8988T (cell line): ENCODE data around the gene PIAS1.
"Not testable (repeated sequence)": the region's sequence is repeated elsewhere in the genome, so short reads cannot be mapped to it uniquely, and the experiment has no call there.

Experiments
- DNase-seq: peaks from one replicate; pipeline ENCODE4 v3.0.0; 2011

Gene PIAS1

GRCh38 chr15:68187559-68187958, 133.4 kb downstream of the PIAS1 start:
- no peak for DNase-seq

- no peak for DNase-seq
These were observed 134.5 kb downstream of the PIAS1 start for GRCh38 chr15:68188647-68189046.

- no peak for DNase-seq
These were observed 135.9 kb downstream of the PIAS1 start for GRCh38 chr15:68190048-68190447.

- DNase-seq = no peak
These were observed 137.4 kb downstream of the PIAS1 start for GRCh38 chr15:68191555-68191954.

DNA sequence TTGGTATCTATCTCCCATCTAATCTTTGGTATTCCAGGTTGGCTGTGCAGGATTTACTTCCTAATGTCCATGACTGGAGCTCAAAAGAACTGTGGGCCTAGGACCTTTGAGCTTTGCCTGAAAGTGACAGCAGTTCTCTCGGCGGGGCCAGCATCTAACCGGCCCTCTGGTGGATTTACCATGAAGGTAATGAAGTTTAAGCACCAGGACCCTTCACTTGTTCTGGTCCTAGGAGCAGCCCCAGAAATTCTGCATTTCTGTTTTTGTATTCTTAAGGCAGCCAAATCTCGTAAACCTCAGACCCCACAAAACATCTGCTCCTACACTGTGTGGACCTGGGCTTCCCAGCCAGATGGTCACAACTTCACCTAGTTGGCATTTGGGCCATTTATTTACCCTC, 138.0 kb downstream of the PIAS1 start:
- no peak for DNase-seq

DNA sequence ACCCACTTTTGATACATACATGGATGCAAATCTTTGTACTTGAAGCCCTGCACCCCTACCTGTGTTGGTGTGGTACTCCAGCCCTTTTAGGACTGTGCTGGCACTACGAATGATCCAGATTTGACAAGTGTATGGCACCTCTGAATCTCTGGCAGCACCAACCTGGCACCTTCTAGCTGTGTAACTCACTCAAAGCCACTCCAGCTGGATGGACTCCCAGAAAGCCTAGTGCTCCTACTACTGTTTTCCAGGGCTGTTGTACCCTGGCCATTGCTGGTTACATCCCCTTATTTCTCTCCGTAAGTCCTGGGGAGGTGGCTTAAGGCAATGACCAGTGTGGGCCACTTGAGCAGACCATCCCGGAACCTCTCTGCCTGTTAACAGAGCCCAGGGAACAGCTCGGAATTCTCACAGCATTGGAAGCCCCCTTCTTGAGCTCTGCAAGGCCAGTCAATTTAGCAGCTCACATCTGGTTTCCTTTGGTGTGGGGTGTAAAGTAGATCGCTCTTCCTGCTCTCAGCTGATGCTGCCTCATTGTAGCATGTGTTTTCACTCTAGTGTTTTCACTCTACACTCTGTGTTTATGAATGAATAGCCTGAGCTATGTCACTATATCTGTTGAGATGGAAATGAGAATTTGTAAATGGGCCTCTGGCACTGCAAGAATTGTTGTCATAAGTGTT, 138.8 kb downstream of the PIAS1 start:
- no peak for DNase-seq

DNA sequence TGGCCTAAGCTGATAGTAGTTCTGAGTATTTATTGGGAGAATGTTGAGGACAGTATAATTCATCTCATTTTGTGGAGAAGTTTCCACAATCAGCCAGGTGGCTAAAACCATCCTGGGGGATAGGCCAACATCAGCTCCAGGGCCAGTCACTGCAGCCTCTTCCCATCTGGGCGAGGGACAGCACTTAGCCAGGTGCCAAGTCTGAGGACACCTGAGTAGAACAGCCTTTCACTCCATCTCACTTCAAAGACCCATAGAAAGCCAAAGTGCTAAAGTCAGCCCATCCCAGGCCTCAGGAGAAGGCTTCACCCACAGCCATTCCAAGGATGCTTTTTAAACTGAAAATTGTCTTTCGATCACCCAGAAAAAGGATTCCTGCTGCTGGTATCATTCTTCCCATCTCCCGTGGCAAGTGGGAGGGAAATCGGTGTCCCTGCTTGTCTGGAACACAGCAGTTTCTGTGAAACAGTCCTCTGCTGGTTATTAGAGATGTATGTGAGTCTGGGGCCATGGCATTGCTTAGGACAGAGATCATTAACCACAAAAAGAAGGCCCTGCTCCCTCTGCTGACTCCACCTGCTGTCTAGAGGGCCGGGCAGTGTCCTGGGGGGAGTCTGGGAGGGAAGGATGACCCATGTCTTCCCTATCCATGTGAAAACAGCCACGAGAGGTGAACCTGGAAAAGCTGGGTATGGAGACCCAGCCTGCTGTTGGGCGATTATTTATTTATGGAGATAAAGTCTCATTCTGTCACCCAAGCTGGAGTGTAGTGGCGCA, 141.4 kb downstream of the PIAS1 start:
- DNase-seq = no peak

- no peak for DNase-seq
These were observed 142.5 kb downstream of the PIAS1 start for GRCh38 chr15:68196445-68197169.

DNA sequence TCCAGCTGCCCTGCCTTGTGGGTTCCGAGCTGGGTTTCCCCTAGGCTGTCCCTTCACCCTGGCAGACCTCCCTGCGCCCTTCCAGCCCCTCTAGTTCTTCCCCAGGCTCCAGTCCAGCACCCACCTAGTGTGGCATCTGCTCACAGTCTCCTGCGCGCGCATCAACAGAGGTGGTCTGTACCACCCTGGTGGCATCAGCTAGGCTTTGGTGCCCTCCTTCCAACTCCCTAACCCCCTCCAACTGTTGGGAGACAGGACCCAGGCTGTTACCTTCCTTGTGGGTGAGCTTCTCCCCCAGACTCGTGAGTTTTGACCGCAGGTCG, 143.0 kb downstream of the PIAS1 start:
- no peak for DNase-seq

DNA sequence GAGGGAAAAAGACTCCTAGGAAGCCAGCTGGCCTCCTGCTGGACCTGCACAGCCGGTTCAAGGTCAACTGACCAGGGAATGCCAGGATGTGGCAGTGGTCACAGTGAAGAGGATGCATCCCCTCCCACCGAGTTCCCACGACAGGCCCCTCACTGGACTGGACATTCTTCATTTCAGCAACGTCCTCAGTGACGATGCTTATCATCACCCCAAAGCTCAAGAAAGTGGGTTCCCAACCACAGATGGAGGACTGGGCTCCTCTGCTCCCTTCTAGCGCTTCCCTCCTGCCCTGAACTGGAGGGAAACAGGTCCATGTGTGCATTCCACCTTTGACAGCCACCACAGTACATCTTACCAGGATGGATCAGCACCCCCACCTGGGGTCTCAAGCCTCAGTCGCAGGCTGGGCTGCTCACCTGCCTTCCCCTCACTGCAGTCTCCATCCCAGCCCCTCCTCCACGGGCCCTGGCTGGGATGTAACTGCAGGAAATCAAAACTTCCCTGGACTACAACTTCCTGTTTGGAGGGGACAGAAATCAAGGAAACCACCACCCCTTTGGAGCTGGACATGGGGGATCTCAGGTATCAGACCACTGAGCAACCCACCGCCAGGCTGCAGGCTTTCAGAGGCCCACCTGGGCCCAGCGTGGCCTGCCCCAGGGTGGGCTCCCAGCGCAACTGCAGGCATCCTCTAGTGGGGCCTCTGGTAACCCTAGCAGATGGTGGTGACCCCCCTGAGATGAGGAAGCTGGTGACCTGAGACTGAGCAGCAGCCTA, 143.7 kb downstream of the PIAS1 start:
- no peak for DNase-seq

- DNase-seq = no peak
These were observed 145.2 kb downstream of the PIAS1 start for GRCh38 chr15:68199340-68199739.

GRCh38 chr15:68200016-68200861, 146.1 kb downstream of the PIAS1 start:
- no peak for DNase-seq

- DNase-seq = no peak
These were observed 147.2 kb downstream of the PIAS1 start for GRCh38 chr15:68201153-68201878.

- DNase-seq = no peak
These were observed 147.8 kb downstream of the PIAS1 start for GRCh38 chr15:68201879-68202261.

GRCh38 chr15:68202994-68203393, 148.9 kb downstream of the PIAS1 start:
- not testable (repeated sequence) for DNase-seq

GRCh38 chr15:68203486-68203885, 149.4 kb downstream of the PIAS1 start:
- no peak for DNase-seq

DNA sequence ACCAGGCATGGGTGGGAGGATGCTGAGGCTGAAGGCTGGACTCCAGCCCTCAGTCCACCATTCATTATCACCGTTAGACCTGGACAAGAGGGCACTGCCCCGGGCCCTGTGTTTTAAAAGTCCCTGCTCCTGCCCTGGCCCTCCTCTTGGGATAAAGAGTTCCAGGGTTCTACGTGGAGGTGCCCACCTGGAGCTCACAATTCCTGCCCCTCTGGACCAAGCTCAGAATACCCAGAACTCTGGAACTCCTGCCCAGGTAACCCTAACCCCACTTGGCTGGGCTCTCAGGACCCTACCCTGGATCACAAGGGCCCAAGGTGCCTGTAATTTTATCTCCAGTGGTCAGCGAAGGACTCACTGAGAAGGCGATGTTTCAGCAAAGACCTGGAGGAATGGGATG, 149.8 kb downstream of the PIAS1 start:
- no peak for DNase-seq

DNA sequence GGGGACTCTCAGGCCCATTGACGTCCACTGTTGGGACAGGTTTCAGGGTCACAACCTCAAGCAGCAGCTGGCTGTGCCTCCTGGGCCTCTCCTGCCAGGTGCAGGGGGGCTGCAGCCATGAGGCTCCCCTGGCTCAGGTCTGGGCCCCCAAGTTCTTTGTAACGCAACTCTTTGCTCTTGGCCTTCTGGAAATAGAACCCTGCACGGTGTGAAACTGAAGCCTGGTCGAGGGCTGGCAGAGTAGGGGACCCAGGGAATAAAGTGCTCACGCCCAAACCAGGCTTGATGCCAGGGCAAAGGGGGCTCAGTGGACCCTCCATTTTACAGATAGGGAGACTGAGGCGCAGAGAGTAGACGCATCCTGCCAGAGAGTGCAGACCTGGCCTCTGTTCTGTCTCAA, 150.2 kb downstream of the PIAS1 start:
- DNase-seq = no peak

GRCh38 chr15:68204776-68205557, 150.9 kb downstream of the PIAS1 start, which contains the start of gene CALML4:
TSS of gene CALML4 (minus strand) at chr15:68205332. CDS start at chr15:68205247, 85 bp downstream.
- DNase-seq = no peak

GRCh38 chr15:68205558-68205944, 151.4 kb downstream of the PIAS1 start:
- no peak for DNase-seq
